A549 (cell line): ENCODE data around the gene ANXA8. TPM values are rescaled to one million over a fixed set of nuclear protein-coding genes. Genes with fewer than 3 reads are reported as not detected.

Experiments used
- ATAC-seq, 2 experiments: fragments of 200-7000 bp in 1 of 2; fragments of >200 bp in 1 of 2; cut with Nextera tagmentation in 1 of 2; cut with Tn5 transposase in 1 of 2; 3 replicates each; pipeline versions ENCODE4 v1.8.0 to v1.9.1; 2018 to 2020; ENCODE audit warnings: mild to moderate bottlenecking in 1 of 2, moderate library complexity in 1 of 2
- CTCF ChIA-PET: fragments of 300-600 bp; sonication (Branson Sonifier 250); formaldehyde crosslinking; extraction: SDS; loops from one replicate; lab custom pipeline; 2021; ENCODE audit warnings: antibody characterized with exemption, inconsistent platforms; lab: Yijun Ruan, JAX
- POLR2A ChIA-PET: fragments of 350-600 bp; formaldehyde crosslinking; extraction: SDS; loops from one replicate; lab custom pipeline; 2021; ENCODE audit warnings: antibody characterized with exemption, inconsistent platforms; lab: Yijun Ruan, JAX
- DNase-seq, 2 experiments: peaks; one replicate each; pipeline versions ENCODE4 v3.0.0 to v3.0.0-alpha.2; 2011 to 2016; ENCODE audit warnings: low read depth in 1 of 2, low spot score in 1 of 2
- FAIRE-seq: peaks from 2 replicates; lab custom pipeline; 2011; peaks lifted over from hg19 to GRCh38; lab: Jason Lieb, UNC
- H3K27ac ChIP-seq, 2 experiments: fragments of >200 bp; sonication (Bioruptor Twin); formaldehyde crosslinking; 3 replicates each; pipeline ENCODE4 v1.5.1; 2016 to 2017
- H3K4me1 ChIP-seq: fragments of >200 bp; sonication (Bioruptor Twin); formaldehyde crosslinking; 3 replicates; pipeline ENCODE4 v1.6.1; 2016
- H3K4me2 ChIP-seq: fragments of >200 bp; sonication (Bioruptor Twin); formaldehyde crosslinking; 3 replicates; pipeline ENCODE4 v1.6.1; 2016
- H3K4me3 ChIP-seq: fragments of >200 bp; sonication (Bioruptor Twin); formaldehyde crosslinking; 3 replicates; pipeline ENCODE4 v1.5.1; 2016
- H3K9me3 ChIP-seq: fragments of >200 bp; sonication (Bioruptor Twin); formaldehyde crosslinking; 3 replicates; pipeline ENCODE4 v1.6.1; 2016
- BCL3 ChIP-seq: fragments of >200 bp; sonication (Bioruptor Twin); formaldehyde crosslinking; IDR thresholded peaks from 3 replicates; pipeline ENCODE4 v1.6.1; 2016
- CBX8 ChIP-seq: fragments of 200-600 bp; sonication (generic); IDR thresholded peaks from 2 replicates; pipeline ENCODE4 v1.6.1; 2016
- CHD2 ChIP-seq: fragments of 150-350 bp; IDR thresholded peaks from 2 replicates; pipeline ENCODE4 v1.6.1; 2014; ENCODE audit warnings: low read length; ENCODE audit not compliant: partially characterized antibody
- FOSL2 ChIP-seq, 2 experiments: fragments of 450-650 bp in 1 of 2; fragments of >200 bp in 1 of 2; sonication (Bioruptor Twin) in 1 of 2; formaldehyde crosslinking; IDR thresholded peaks; 2 replicates each; pipeline versions ENCODE4 v1.5.0 to v1.6.1; 2016 to 2020; ENCODE audit warnings: mild to moderate bottlenecking in 1 of 2, moderate library complexity in 1 of 2
- HDAC2 ChIP-seq: fragments of 200-600 bp; sonication (generic); IDR thresholded peaks from 2 replicates; pipeline ENCODE4 v1.6.1; 2016
- HEYL ChIP-seq: fragments of 250-450 bp; sonication (Bioruptor Pico); IDR thresholded peaks from 2 replicates; pipeline ENCODE4 v1.8.0; 2021; ENCODE audit warnings: mild to moderate bottlenecking, moderate library complexity
- KDM1A ChIP-seq: fragments of 200-600 bp; sonication (generic); IDR thresholded peaks from 2 replicates; pipeline ENCODE4 v1.6.1; 2016; ENCODE audit warnings: low read depth, mild to moderate bottlenecking
- KDM5A ChIP-seq: fragments of 200-600 bp; sonication (generic); IDR thresholded peaks from 2 replicates; pipeline ENCODE4 v1.6.1; 2016; ENCODE audit warnings: antibody characterized with exemption, mild to moderate bottlenecking
- MAX ChIP-seq: IDR thresholded peaks from 2 replicates; pipeline ENCODE4 v1.6.1; 2012
- PHF8 ChIP-seq: fragments of 200-600 bp; sonication (generic); IDR thresholded peaks from 2 replicates; pipeline ENCODE4 v1.6.1; 2016; ENCODE audit warnings: low read depth, mild to moderate bottlenecking, antibody characterized with exemption, moderate library complexity, borderline replicate concordance
- POLR2AphosphoS2 ChIP-seq: conservative IDR thresholded peaks from 2 replicates; pipeline ENCODE4 v1.6.1; 2012; ENCODE audit warnings: low read length, improper control_type of control experiment, inconsistent platforms
- RCOR1 ChIP-seq: fragments of 150-350 bp; IDR thresholded peaks from 2 replicates; pipeline ENCODE4 v1.6.1; 2014; ENCODE audit warnings: antibody characterized with exemption, low read length, low read depth
- REST ChIP-seq: fragments of 200-600 bp; sonication (generic); IDR thresholded peaks from 2 replicates; pipeline ENCODE4 v1.6.1; 2016; ENCODE audit warnings: antibody characterized with exemption, mild to moderate bottlenecking, moderate library complexity
- RFX5 ChIP-seq: fragments of 450-650 bp; IDR thresholded peaks from 2 replicates; pipeline ENCODE4 v1.7.1; 2014; ENCODE audit warnings: antibody characterized with exemption, mild to moderate bottlenecking, moderate library complexity
- SREBF2 ChIP-seq: fragments of 450-650 bp; IDR thresholded peaks from 2 replicates; pipeline ENCODE4 v1.6.1; 2014; ENCODE audit warnings: mild to moderate bottlenecking, moderate library complexity
- TP53 ChIP-seq: fragments of 250-450 bp; sonication (Bioruptor Pico); IDR thresholded peaks from 2 replicates; pipeline ENCODE4 v1.5.0; 2021; ENCODE audit warnings: mild to moderate bottlenecking, moderate library complexity
- ZFP36 ChIP-seq: fragments of 450-650 bp; IDR thresholded peaks from 2 replicates; pipeline ENCODE4 v1.6.1; 2014; ENCODE audit warnings: borderline replicate concordance; ENCODE audit not compliant: partially characterized antibody
- ZSCAN20 ChIP-seq: fragments of 250-450 bp; sonication (Bioruptor Pico); IDR thresholded peaks from 2 replicates; pipeline ENCODE4 v1.8.0; 2022; ENCODE audit warnings: mild to moderate bottlenecking, moderate library complexity
- WGBS: methylation state at CpG from one replicate; pipeline ENCODE4 v1.1.6; 2017; ENCODE audit errors: missing lambda C conversion rate; 5-methylcytosine and 5-hydroxymethylcytosine counted together
- polyA plus RNA-seq, 4 experiments: library from polyadenylated mRNA; depleted of rRNA in 3 of 4; stranded (reverse); fragments of >200 nt; fragmentation: RNase III in 1 of 4; extraction: RNeasy Plus Mini Kit Qiagen cat#74134 plus additional on column Dnase treatment in 1 of 4; gene quantifications; 2 replicates in 3 of 4; 3 replicates in 1 of 4; pipeline ENCODE4 v1.2.3, GENCODE V29; 2011 to 2017

ANXA8 gene
- polyA plus RNA-seq, 2 of the 4 experiments (the other 2 are of a cell fraction) = 8.1 to 38.8 TPM

DNA sequence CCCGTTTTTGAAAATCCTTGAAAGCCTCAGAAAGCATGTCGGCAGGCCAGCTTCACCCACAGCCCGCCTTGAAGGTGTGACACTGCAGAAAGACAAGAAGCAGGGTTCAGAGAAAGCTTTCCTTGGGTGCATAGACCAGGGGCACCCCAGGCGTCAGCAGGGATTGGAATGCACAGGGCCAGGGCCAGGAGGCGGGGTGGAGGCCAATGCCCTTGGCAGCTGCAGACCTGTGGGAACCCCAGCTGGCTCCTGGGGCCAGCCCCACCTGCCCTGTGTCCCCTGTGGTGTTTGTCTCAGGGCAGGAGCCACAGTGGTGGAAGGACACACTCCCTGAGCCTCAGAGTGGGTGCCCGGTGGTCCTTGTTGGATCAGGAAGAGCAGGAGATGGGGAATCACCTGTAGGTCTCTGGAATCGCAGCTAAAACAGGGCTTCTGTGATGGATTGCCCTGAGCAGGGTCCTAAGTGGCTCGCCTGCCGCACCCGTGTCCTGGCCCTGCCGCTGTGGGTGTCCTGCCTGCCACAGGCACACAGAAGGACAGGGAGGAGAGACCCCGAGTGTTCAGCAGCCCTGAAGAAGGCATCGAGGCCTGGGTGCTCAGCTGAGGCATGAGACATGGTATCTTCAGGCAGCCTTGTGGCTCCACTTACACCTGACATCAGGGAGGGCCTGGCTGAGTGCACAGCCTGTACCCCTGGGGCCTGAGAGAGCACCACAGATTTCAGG is 32.5 kb downstream of the ANXA8 start:
- H3K4me3 ChIP-seq = no peak overlapping the region
- no peak for TF ChIP-seq HEYL (CRISPR knock-in tag)
- no peak for TF ChIP-seq POLR2AphosphoS2
- no peak for TF ChIP-seq REST
- no peak for TF ChIP-seq HDAC2
- no peak for TF ChIP-seq BCL3
- POLR2A ChIA-PET = no interaction called here
- CTCF ChIA-PET = interaction anchor here (0.7 to 1.7 kb wide), 4 partner anchors 57 to 427 kb away, joined by 3 to 4 read pairs (median 3); no protein-coding TSS in a partner anchor
- DNase-seq = no peak
- no peak overlapping the region for H3K4me2 ChIP-seq
- H3K27ac ChIP-seq = peak overlapping the region in 1 of 2 experiments; percentile 5; a peak in 1 of 6 replicates
- WGBS = 80% methylated on average over 13 of the region's 13 CpGs
- no peak for FAIRE-seq
- ATAC-seq = no peak
- H3K4me1 ChIP-seq = no peaks in the 10 kb centered on the region
- no peaks in the 10 kb centered on the region for H3K9me3 ChIP-seq

DNA sequence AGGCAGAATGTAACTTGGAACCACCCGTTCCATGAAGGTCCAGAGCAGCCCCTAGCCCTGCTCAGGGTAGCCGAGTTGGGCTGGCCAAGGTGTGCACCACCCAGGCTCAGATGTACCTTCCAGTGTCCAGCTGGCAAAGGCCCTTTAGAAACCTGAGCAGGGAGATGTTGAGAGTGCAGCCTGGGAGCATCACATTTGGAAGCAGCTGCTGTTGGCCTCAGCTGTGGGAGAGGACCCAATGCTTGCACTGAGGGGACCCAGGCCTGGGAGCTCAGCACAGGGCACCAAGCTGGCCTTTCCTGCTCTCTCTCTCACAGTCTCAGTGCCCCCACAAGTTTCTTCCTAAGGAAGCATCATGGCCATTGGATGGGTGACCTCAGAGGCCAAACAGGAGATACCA is 33.5 kb downstream of the ANXA8 start:
- FAIRE-seq = no peak
- Histone ChIP-seq H3K27ac (no peak overlapping the region), H3K4me2 (no peak overlapping the region), H3K4me3 (no peak overlapping the region), H3K9me3 (peaks cover 10% of the 10 kb centered on the region; the same call in 2 of the 3 replicates), H3K4me1 (no peaks in the 10 kb centered on the region)
- whole genome bisulfite sequencing = no CpG with 5 or more reads among the region's 2 CpGs
- no peak for ATAC-seq
- CTCF ChIA-PET = interaction anchor here (1.0 to 1.7 kb wide), 5 partner anchors 8 to 426 kb away, joined by 3 to 10 read pairs (median 3); no protein-coding TSS in a partner anchor
- no peak for DNase-seq
- no peak for TF ChIP-seq CBX8
- POLR2A ChIA-PET = no interaction called here

GRCh38 chr10:47449979-47450378 is 33.9 kb downstream of the ANXA8 start:
- CTCF ChIA-PET = interaction anchor here (1.0 to 1.7 kb wide), 5 partner anchors 9 to 425 kb away, joined by 3 to 10 read pairs (median 3); no protein-coding TSS in a partner anchor
- H3K4me2 ChIP-seq = no peak overlapping the region
- no peak for TF ChIP-seq CHD2
- TF ChIP-seq ZFP36 = no peak
- no peak for TF ChIP-seq PHF8
- no peak for TF ChIP-seq ZSCAN20 (CRISPR knock-in tag)
- TF ChIP-seq RCOR1 = no peak
- TF ChIP-seq FOSL2 (IDR thresholded peaks at IDR 0.05) = no peak
- TF ChIP-seq FOSL2 (CRISPR knock-in tag; IDR thresholded peaks at IDR 0.05) = no peak
- TF ChIP-seq TP53 (CRISPR knock-in tag) = no peak
- TF ChIP-seq SREBF2 = no peak
- TF ChIP-seq KDM5A = no peak
- TF ChIP-seq MAX = no peak
- no peak for TF ChIP-seq RFX5
- no peak for TF ChIP-seq KDM1A
- H3K4me3 ChIP-seq = no peak overlapping the region
- 80% methylated on average over 10 of the region's 10 CpGs for WGBS
- H3K27ac ChIP-seq = no peak overlapping the region
- H3K9me3 ChIP-seq = peaks cover 12% of the 10 kb centered on the region; the same call in 2 of the 3 replicates
- POLR2A ChIA-PET = no interaction called here
- ATAC-seq (no peak), FAIRE-seq (no peak), DNase-seq (no peak)
- H3K4me1 ChIP-seq = no peaks in the 10 kb centered on the region
